A549 (cell line): ENCODE results near the gene DIP2C. TPM values are rescaled to one million over a fixed set of nuclear protein-coding genes. Genes with fewer than 3 reads are reported as not detected.

ENCODE experiments used
- ATAC-seq, 2 experiments: fragments of 200-7000 bp in 1 of 2; fragments of >200 bp in 1 of 2; cut with Nextera tagmentation in 1 of 2; cut with Tn5 transposase in 1 of 2; 3 replicates each; pipeline versions ENCODE4 v1.8.0 to v1.9.1; 2018 to 2020; ENCODE audit warnings: mild to moderate bottlenecking in 1 of 2, moderate library complexity in 1 of 2
- CTCF ChIA-PET: fragments of 300-600 bp; sonication (Branson Sonifier 250); formaldehyde crosslinking; extraction: SDS; loops from one replicate; lab custom pipeline; 2021; ENCODE audit warnings: antibody characterized with exemption, inconsistent platforms; lab: Yijun Ruan, JAX
- POLR2A ChIA-PET: fragments of 350-600 bp; formaldehyde crosslinking; extraction: SDS; loops from one replicate; lab custom pipeline; 2021; ENCODE audit warnings: antibody characterized with exemption, inconsistent platforms; lab: Yijun Ruan, JAX
- DNase-seq, 2 experiments: peaks; one replicate each; pipeline versions ENCODE4 v3.0.0 to v3.0.0-alpha.2; 2011 to 2016; ENCODE audit warnings: low read depth in 1 of 2, low spot score in 1 of 2
- FAIRE-seq: peaks from 2 replicates; lab custom pipeline; 2011; peaks lifted over from hg19 to GRCh38; lab: Jason Lieb, UNC
- H3K27ac ChIP-seq, 2 experiments: fragments of >200 bp; sonication (Bioruptor Twin); formaldehyde crosslinking; 3 replicates each; pipeline ENCODE4 v1.5.1; 2016 to 2017
- H3K4me1 ChIP-seq: fragments of >200 bp; sonication (Bioruptor Twin); formaldehyde crosslinking; 3 replicates; pipeline ENCODE4 v1.6.1; 2016
- H3K4me2 ChIP-seq: fragments of >200 bp; sonication (Bioruptor Twin); formaldehyde crosslinking; 3 replicates; pipeline ENCODE4 v1.6.1; 2016
- H3K4me3 ChIP-seq: fragments of >200 bp; sonication (Bioruptor Twin); formaldehyde crosslinking; 3 replicates; pipeline ENCODE4 v1.5.1; 2016
- H3K9me3 ChIP-seq: fragments of >200 bp; sonication (Bioruptor Twin); formaldehyde crosslinking; 3 replicates; pipeline ENCODE4 v1.6.1; 2016
- CBX2 ChIP-seq: fragments of 200-600 bp; sonication (generic); IDR thresholded peaks from 2 replicates; pipeline ENCODE4 v1.6.1; 2016; ENCODE audit warnings: low read depth, mild to moderate bottlenecking, borderline replicate concordance
- CEBPB ChIP-seq, 2 experiments: fragments of >200 bp in 1 of 2; sonication (Bioruptor Twin) in 1 of 2; formaldehyde crosslinking in 1 of 2; IDR thresholded peaks; 2 replicates each; pipeline ENCODE4 v1.6.1; 2012 to 2016
- CHD2 ChIP-seq: fragments of 150-350 bp; IDR thresholded peaks from 2 replicates; pipeline ENCODE4 v1.6.1; 2014; ENCODE audit warnings: low read length; ENCODE audit not compliant: partially characterized antibody
- ELK1 ChIP-seq: fragments of 150-350 bp; IDR thresholded peaks from 2 replicates; pipeline ENCODE4 v1.6.1; 2014; ENCODE audit warnings: low read depth, mild to moderate bottlenecking, low read length
- EP300 ChIP-seq, 2 experiments: fragments of >200 bp; sonication (Bioruptor Twin); formaldehyde crosslinking; IDR thresholded peaks; 2 replicates in 1 of 2; 3 replicates in 1 of 2; pipeline ENCODE4 v1.6.1; 2016 to 2017
- FOXS1 ChIP-seq: fragments of 250-450 bp; sonication (Bioruptor Pico); IDR thresholded peaks from 2 replicates; pipeline ENCODE4 v1.5.0; 2020; ENCODE audit warnings: mild to moderate bottlenecking, moderate library complexity
- HEYL ChIP-seq: fragments of 250-450 bp; sonication (Bioruptor Pico); IDR thresholded peaks from 2 replicates; pipeline ENCODE4 v1.8.0; 2021; ENCODE audit warnings: mild to moderate bottlenecking, moderate library complexity
- HOXA7 ChIP-seq: fragments of 250-450 bp; sonication (Bioruptor Pico); IDR thresholded peaks from 2 replicates; pipeline ENCODE4 v1.5.0; 2020; ENCODE audit warnings: mild to moderate bottlenecking, moderate library complexity
- JUNB ChIP-seq: fragments of >200 bp; sonication (Bioruptor Twin); formaldehyde crosslinking; IDR thresholded peaks from 2 replicates; pipeline ENCODE4 v1.6.1; 2016
- KDM5A ChIP-seq: fragments of 200-600 bp; sonication (generic); IDR thresholded peaks from 2 replicates; pipeline ENCODE4 v1.6.1; 2016; ENCODE audit warnings: antibody characterized with exemption, mild to moderate bottlenecking
- MAFK ChIP-seq: fragments of 450-650 bp; IDR thresholded peaks from 2 replicates; pipeline ENCODE4 v1.6.1; 2014; ENCODE audit not compliant: partially characterized antibody
- MAZ ChIP-seq: fragments of 150-350 bp; IDR thresholded peaks from 2 replicates; pipeline ENCODE4 v1.6.1; 2014; ENCODE audit warnings: antibody characterized with exemption, low read depth, low read length, borderline replicate concordance
- NFE2L2 ChIP-seq: fragments of 150-350 bp; conservative IDR thresholded peaks from 2 replicates; pipeline ENCODE4 v1.6.1; 2014; ENCODE audit warnings: low read length
- POLR2A ChIP-seq: IDR thresholded peaks from 2 replicates; pipeline ENCODE4 v1.6.1; 2012; ENCODE audit warnings: mild to moderate bottlenecking, low read length
- RAD21 ChIP-seq, 2 experiments: fragments of >200 bp in 1 of 2; sonication (Bioruptor Twin) in 1 of 2; formaldehyde crosslinking in 1 of 2; IDR thresholded peaks in 1 of 2; conservative IDR thresholded peaks in 1 of 2; 2 replicates in 1 of 2; 3 replicates in 1 of 2; pipeline ENCODE4 v1.6.1; 2012 to 2018; ENCODE audit warnings: inconsistent platforms in 1 of 2
- RARB ChIP-seq: fragments of 250-450 bp; sonication (Bioruptor Pico); IDR thresholded peaks from 2 replicates; pipeline ENCODE4 v1.8.0; 2021; ENCODE audit warnings: mild to moderate bottlenecking, moderate library complexity
- RFX5 ChIP-seq: fragments of 450-650 bp; IDR thresholded peaks from 2 replicates; pipeline ENCODE4 v1.7.1; 2014; ENCODE audit warnings: antibody characterized with exemption, mild to moderate bottlenecking, moderate library complexity
- RNF2 ChIP-seq: fragments of 200-600 bp; sonication (generic); IDR thresholded peaks from 2 replicates; pipeline ENCODE4 v1.6.1; 2016; ENCODE audit warnings: low read depth, mild to moderate bottlenecking, antibody characterized with exemption, moderate library complexity, borderline replicate concordance
- WGBS: methylation state at CpG from one replicate; pipeline ENCODE4 v1.1.6; 2017; ENCODE audit errors: missing lambda C conversion rate; 5-methylcytosine and 5-hydroxymethylcytosine counted together
- polyA plus RNA-seq, 4 experiments: library from polyadenylated mRNA; depleted of rRNA in 3 of 4; stranded (reverse); fragments of >200 nt; fragmentation: RNase III in 1 of 4; extraction: RNeasy Plus Mini Kit Qiagen cat#74134 plus additional on column Dnase treatment in 1 of 4; gene quantifications; 2 replicates in 3 of 4; 3 replicates in 1 of 4; pipeline ENCODE4 v1.2.3, GENCODE V29; 2011 to 2017
- small RNA-seq, 6 experiments: library from RNA; depleted of rRNA; stranded (forward); fragments of <200 nt; gene quantifications; one replicate each; pipeline ENCODE3, GENCODE V24; 2012
- TF ChIP-seq, protein P1 (sequence below): IDR thresholded peaks from 2 replicates; pipeline ENCODE4 v1.6.1; 2012
- TF ChIP-seq, protein P2 (sequence below): fragments of >200 bp; sonication (Bioruptor Twin); formaldehyde crosslinking; IDR thresholded peaks from 3 replicates; pipeline ENCODE4 v1.6.1; 2016
- TF ChIP-seq, protein P3 (sequence below): fragments of 250-450 bp; sonication (Bioruptor Pico); IDR thresholded peaks from 2 replicates; pipeline ENCODE4 v1.5.0; 2021; ENCODE audit warnings: mild to moderate bottlenecking, moderate library complexity, borderline replicate concordance

The DIP2C gene
- polyA plus RNA-seq, 2 of the 4 experiments (the other 2 are of a cell fraction): 3.7 to 5.0 TPM

GRCh38 chr10:227014-227413 is 462.5 kb downstream of the DIP2C start:
- DNase-seq: no peak
- ChIA-PET POLR2A (no interaction called here), CTCF (interaction anchor here (1.1 kb wide), 1 partner anchor 10 kb away, joined by 3 read pairs; no protein-coding TSS in a partner anchor)
- Histone ChIP-seq H3K9me3 (no peaks in the 10 kb centered on the region), H3K27ac (no peak overlapping the region), H3K4me2 (no peak overlapping the region), H3K4me3 (no peak overlapping the region), H3K4me1 (no peaks in the 10 kb centered on the region)
- 85% methylated on average over 2 of the region's 2 CpGs for WGBS
- ATAC-seq: no peak
- FAIRE-seq: peak; percentile 7
- TF ChIP-seq, protein P1, sequence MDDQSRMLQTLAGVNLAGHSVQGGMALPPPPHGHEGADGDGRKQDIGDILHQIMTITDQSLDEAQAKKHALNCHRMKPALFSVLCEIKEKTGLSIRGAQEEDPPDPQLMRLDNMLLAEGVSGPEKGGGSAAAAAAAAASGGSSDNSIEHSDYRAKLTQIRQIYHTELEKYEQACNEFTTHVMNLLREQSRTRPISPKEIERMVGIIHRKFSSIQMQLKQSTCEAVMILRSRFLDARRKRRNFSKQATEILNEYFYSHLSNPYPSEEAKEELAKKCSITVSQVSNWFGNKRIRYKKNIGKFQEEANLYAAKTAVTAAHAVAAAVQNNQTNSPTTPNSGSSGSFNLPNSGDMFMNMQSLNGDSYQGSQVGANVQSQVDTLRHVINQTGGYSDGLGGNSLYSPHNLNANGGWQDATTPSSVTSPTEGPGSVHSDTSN: no peak
- TF ChIP-seq CHD2: no peak
- no peak for TF ChIP-seq RFX5
- TF ChIP-seq MAZ: no peak
- no peak for TF ChIP-seq FOXS1
- TF ChIP-seq EP300 (IDR thresholded peaks at IDR 0.05): no peak
- TF ChIP-seq, protein P2, sequence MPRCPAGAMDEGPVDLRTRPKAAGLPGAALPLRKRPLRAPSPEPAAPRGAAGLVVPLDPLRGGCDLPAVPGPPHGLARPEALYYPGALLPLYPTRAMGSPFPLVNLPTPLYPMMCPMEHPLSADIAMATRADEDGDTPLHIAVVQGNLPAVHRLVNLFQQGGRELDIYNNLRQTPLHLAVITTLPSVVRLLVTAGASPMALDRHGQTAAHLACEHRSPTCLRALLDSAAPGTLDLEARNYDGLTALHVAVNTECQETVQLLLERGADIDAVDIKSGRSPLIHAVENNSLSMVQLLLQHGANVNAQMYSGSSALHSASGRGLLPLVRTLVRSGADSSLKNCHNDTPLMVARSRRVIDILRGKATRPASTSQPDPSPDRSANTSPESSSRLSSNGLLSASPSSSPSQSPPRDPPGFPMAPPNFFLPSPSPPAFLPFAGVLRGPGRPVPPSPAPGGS: no peak
- TF ChIP-seq CEBPB (IDR thresholded peaks at IDR 0.05): no peak
- TF ChIP-seq, protein P3, sequence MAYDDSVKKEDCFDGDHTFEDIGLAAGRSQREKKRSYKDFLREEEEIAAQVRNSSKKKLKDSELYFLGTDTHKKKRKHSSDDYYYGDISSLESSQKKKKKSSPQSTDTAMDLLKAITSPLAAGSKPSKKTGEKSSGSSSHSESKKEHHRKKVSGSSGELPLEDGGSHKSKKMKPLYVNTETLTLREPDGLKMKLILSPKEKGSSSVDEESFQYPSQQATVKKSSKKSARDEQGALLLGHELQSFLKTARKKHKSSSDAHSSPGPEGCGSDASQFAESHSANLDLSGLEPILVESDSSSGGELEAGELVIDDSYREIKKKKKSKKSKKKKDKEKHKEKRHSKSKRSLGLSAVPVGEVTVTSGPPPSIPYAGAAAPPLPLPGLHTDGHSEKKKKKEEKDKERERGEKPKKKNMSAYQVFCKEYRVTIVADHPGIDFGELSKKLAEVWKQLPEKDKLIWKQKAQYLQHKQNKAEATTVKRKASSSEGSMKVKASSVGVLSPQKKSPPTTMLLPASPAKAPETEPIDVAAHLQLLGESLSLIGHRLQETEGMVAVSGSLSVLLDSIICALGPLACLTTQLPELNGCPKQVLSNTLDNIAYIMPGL (CRISPR knock-in tag): no peak
- TF ChIP-seq CBX2: no peak
- TF ChIP-seq JUNB: no peak
- no peak for TF ChIP-seq KDM5A
- no peak for TF ChIP-seq NFE2L2
- TF ChIP-seq POLR2A: no peak
- no peak for TF ChIP-seq HOXA7 (CRISPR knock-in tag)

DNA sequence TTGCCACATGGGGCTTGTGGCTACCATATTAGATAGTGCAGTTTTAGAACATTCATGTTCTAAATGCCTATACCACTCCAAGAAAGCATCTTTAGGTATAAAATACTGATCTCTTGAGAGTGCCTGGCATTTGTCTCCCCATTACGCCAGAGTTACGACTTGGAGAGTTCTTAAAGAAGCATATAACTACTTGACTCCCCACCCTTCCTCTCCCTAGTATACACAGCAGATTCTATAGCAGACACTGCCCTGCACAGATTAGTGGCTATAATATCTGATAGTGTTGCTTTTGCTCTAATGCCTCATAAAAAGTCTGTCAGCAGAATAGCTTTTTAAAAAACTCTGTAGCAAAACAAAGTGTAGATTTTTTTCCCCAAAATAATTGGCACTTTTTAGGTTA is 463.4 kb downstream of the DIP2C start:
- TF ChIP-seq RFX5: no peak
- TF ChIP-seq NFE2L2: no peak
- no peak for TF ChIP-seq RARB (CRISPR knock-in tag)
- TF ChIP-seq RNF2: no peak
- no peak for TF ChIP-seq JUNB
- TF ChIP-seq ELK1: no peak
- TF ChIP-seq RAD21 (conservative IDR thresholded peaks at IDR 0.05 in 1 of 2, IDR thresholded peaks at IDR 0.05 in 1 of 2): no peak
- 98% methylated on average over 2 of the region's 2 CpGs for WGBS
- Histone ChIP-seq H3K4me1 (no peaks in the 10 kb centered on the region), H3K27ac (no peak overlapping the region), H3K4me3 (no peak overlapping the region), H3K9me3 (no peaks in the 10 kb centered on the region), H3K4me2 (no peak overlapping the region)
- no peak for DNase-seq
- no peak for FAIRE-seq
- CTCF ChIA-PET: no interaction called here
- POLR2A ChIA-PET: no interaction called here
- no peak for ATAC-seq

DNA sequence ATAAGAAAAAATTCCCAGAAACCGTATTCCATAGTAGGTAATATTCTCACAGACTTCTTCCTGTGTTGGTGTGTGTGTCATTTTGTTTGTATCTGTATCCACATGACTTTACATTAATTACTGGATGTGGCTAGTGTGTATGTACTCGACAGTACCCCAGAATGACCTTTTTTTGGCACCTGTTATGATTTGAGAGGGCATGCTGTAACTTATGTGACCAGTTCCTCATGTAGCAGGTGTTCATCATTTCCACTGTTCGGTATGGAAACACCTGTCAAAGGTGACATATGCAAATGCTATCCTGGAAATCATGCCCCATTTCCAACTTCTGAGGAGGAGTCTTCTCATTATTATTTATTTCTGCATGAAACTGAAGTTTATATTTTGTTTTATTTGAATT is 464.9 kb downstream of the DIP2C start:
- TF ChIP-seq HEYL (CRISPR knock-in tag): no peak
- TF ChIP-seq MAFK: no peak
- no peak for FAIRE-seq
- WGBS: 71% methylated on average over 3 of the region's 3 CpGs
- no peak for ATAC-seq
- Histone ChIP-seq H3K4me3 (no peak overlapping the region), H3K9me3 (no peaks in the 10 kb centered on the region), H3K4me2 (no peak overlapping the region), H3K27ac (no peak overlapping the region), H3K4me1 (0 out of 3 replicates have a peak, but pooled peaks cover 5% of the 10 kb centered on the region)
- POLR2A ChIA-PET: no interaction called here
- CTCF ChIA-PET: no interaction called here
- no peak for DNase-seq

Small RNA genes within 50 kb of the gene (small RNA-seq; reads per million reads assigned to genes)
- gene MIR5699 (1.8 to 261 (median 156) reads per million in 6 experiments), gene RN7SL754P (0 reads per million in 6 experiments), gene RNA5SP298 (0 to 378 (median 0.59) reads per million in 6 experiments)

Other genes with a start within 250 kb of the DIP2C start
- gene LARP4B, start 242.0 kb upstream of the DIP2C start, polyA plus RNA-seq (2011; rRNA removed): 53.7 and 54.2 TPM in 2 replicates
- gene LARP4B, start 242.0 kb upstream of the DIP2C start, polyA plus RNA-seq (2017; fragmentation: RNase III; extraction: RNeasy Plus Mini Kit Qiagen cat#74134 plus additional on column Dnase treatment): 25.5 to 26.9 TPM (median 26.4 TPM) in 3 replicates